Bronchial epithelial cell (primary cell): ENCODE measurements around the gene CMSS1. TPM values are rescaled to one million over a fixed set of nuclear protein-coding genes. Genes with fewer than 3 reads are reported as not detected.

Source experiments
- DNase-seq: peaks from one replicate; pipeline ENCODE4 v3.0.0-alpha.2; 2010; ENCODE audit warnings: low read depth
- FAIRE-seq: peaks from 2 replicates; lab custom pipeline; 2011; peaks lifted over from hg19 to GRCh38; lab: Jason Lieb, UNC
- H3K27me3 ChIP-seq: 2 replicates; pipeline ENCODE4 v1.5.1; 2011; ENCODE audit warnings: low read length; ENCODE audit not compliant: control insufficient read depth, insufficient read depth
- H3K36me3 ChIP-seq: 2 replicates; pipeline ENCODE4 v1.5.1; 2011; ENCODE audit warnings: low read length; ENCODE audit not compliant: control insufficient read depth, insufficient read depth
- H3K4me3 ChIP-seq: 2 replicates; pipeline ENCODE4 v1.5.1; 2011; ENCODE audit warnings: mild to moderate bottlenecking, low read depth, low read length, control low read depth
- total RNA-seq: library from RNA; depleted of rRNA; stranded (reverse); fragments of >200 nt; gene quantifications from 2 replicates; pipeline ENCODE4 v1.2.1, GENCODE V29; 2014
- TF ChIP-seq, protein P1 (sequence below): IDR thresholded peaks from 2 replicates; pipeline ENCODE4 v1.5.1; 2011; ENCODE audit warnings: mild to moderate bottlenecking, moderate library complexity, low read length, control low read depth, inconsistent platforms; ENCODE audit not compliant: insufficient read depth, severe bottlenecking

Gene CMSS1
- total RNA-seq, 1 donor from 2014 or later = 21.3 TPM

DNA sequence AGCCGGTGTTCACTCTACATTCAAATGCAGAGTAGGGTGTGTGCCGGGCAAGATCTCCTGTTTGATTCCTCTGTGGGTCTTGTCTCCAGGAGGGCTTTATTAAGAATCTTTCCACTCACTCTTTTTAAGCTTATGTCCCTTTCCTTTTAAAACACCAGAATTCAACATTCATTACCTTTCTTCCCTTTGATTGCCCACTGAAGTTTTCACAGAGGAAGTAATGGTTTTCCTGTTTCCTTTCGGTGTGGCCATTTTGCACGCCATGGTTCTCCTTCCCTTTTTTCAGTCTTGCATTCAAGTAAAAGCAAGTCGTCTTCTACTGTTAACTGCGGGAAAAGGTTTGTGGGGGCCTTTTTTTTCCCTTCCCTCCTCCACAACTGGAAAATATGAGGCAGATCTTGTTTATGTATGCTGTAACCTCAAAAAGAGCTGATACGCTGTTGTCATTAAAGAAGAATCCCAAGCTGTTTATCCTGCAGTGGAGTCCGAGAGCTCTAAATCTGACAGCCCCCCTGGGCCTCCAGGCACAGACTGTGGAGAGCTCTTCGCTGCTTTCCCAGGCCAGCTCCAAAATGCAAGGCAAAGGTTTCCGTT lies 256.1 kb downstream of the CMSS1 start:
- Histone ChIP-seq H3K27me3 (no peaks in the 10 kb centered on the region), H3K4me3 (no peak overlapping the region), H3K36me3 (no peaks in the 10 kb centered on the region)
- TF ChIP-seq, protein P1, sequence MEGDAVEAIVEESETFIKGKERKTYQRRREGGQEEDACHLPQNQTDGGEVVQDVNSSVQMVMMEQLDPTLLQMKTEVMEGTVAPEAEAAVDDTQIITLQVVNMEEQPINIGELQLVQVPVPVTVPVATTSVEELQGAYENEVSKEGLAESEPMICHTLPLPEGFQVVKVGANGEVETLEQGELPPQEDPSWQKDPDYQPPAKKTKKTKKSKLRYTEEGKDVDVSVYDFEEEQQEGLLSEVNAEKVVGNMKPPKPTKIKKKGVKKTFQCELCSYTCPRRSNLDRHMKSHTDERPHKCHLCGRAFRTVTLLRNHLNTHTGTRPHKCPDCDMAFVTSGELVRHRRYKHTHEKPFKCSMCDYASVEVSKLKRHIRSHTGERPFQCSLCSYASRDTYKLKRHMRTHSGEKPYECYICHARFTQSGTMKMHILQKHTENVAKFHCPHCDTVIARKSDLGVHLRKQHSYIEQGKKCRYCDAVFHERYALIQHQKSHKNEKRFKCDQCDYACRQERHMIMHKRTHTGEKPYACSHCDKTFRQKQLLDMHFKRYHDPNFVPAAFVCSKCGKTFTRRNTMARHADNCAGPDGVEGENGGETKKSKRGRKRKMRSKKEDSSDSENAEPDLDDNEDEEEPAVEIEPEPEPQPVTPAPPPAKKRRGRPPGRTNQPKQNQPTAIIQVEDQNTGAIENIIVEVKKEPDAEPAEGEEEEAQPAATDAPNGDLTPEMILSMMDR = no peak
- DNase-seq (no peak), FAIRE-seq (no peak)

DNA sequence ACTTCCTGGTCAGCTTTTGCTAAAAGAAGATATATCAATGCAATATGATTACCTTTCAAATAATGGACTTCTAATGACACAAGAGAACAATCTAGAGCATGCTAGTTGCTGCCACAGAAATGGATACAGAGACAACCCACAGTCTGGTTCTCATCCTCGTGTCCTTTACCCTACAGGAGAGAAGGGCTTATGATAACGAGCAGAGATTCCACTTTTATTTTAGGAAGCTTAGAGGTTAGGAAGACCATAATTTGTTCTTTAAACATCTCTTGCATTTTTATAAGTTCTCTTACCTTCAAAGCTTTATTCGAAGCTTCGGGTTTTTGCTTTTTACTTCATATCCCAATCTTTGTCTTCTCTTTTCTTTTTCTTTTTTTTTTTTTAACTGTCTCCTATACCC lies 257.5 kb downstream of the CMSS1 start:
- FAIRE-seq (no peak), DNase-seq (no peak)
- TF ChIP-seq, protein P1 = no peak
- no peak overlapping the region for H3K4me3 ChIP-seq
- H3K27me3 ChIP-seq = no peaks in the 10 kb centered on the region
- H3K36me3 ChIP-seq = no peaks in the 10 kb centered on the region

DNA sequence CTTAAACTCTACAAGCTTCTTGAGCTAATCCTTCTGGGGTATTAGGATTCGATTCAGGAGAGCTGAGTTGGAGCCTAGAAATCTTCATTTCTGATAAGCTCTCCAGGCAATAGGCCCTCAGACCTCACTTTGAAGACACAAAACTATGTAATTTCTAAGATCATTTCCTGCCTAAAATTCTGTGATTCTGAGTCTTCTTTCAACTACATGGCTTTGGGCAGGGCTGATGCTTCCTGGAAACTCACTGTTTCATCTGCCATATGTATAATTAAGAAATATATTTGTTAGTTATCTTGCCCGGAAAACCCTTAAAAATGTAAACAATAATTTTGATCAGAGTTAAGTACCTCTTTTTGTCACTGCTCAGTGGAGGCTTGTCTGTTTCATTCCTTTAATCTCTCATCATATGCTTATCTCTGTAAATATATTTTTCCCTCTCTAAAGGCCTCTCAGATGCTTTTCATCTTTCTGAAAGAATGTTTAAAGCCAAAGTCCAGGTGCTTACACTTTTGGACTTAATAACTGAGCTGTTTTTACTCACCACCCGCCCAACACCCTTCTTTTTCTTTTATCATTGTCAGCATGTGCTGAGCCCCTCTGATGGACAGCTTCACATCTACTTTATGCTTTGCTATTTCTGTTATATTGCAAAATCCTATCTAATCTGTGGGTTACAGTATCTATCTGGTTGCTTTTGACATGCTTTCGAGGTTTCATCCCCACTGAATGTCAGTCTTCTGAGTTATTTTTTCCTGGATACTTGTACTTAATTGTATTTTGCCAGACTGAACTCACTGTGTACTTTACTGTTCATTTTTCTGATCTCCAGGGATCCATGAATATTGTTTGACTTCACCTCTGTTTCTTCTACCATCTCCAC lies 258.4 kb downstream of the CMSS1 start:
- DNase-seq = no peak

DNA sequence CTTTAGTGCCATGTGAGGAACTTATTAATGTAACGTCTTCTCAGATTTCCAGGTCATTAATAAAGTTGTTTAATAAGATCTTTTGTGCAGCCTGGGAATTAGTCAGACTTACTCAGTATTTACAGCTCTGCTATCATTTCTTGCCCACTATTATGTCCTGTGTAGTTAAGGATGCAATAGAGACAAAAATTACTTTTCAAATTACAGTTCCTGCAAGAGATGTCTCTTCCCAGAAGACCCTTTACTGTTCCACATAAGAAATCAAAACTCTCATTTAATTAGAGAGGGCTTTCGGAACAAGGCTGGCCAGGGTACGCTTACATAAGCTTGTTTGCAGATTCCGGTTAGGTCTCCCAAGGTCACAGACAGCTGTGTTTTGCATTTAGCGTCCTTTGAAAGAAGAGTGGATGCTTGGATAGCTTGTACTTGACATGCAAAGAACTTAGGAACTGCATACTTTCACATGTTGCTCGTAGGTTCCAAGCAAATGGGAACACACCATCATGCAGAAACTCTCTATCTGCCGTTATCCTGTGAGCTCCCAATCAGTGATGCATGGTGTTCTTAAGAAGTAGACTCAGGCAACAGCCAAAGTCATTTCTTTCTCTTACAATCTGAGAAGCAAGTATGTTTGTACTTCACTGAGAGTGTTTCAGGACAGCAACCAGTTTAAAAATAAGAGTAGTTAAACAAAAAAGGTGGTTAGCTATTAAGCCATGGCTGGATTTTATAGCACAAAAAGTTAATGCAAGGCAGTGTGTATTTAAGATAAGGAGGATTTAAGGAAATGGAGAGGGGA lies 259.3 kb downstream of the CMSS1 start:
- FAIRE-seq (no peak), DNase-seq (no peak)
- H3K36me3 ChIP-seq = no peaks in the 10 kb centered on the region
- TF ChIP-seq, protein P1 = no peak
- no peaks in the 10 kb centered on the region for H3K27me3 ChIP-seq
- H3K4me3 ChIP-seq = no peak overlapping the region

More for the DNA sequence above, 258.4 kb downstream of the CMSS1 start:
- no peak for FAIRE-seq
- Histone ChIP-seq H3K36me3 (no peaks in the 10 kb centered on the region), H3K4me3 (no peak overlapping the region), H3K27me3 (no peaks in the 10 kb centered on the region)
- TF ChIP-seq, protein P1 = no peak

DNA sequence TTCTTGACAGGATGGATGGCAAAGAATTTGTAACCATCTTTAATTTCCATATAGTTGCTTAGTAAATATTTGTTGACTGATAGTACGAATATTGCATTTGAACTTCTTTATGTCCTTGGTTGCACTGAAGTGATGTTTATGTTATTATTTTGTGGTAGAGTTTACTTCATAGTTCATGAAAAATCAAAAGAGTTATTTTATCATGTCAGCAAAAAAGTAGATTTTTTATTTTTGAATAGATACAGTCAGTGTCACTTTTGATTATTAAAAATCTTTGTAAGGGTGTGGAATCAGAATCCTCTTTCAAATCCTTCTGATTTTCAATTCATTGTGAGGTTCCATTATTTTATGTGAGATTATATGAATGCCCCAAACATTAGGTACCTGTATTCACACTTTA lies 261.7 kb downstream of the CMSS1 start:
- Histone ChIP-seq H3K4me3 (no peak overlapping the region), H3K27me3 (no peaks in the 10 kb centered on the region), H3K36me3 (no peaks in the 10 kb centered on the region)
- DNase-seq (no peak), FAIRE-seq (no peak)
- TF ChIP-seq, protein P1 = no peak
